T-helper 2 cell (primary cell): ENCODE results near the gene SMIM21.

Experiments used
- DNase-seq, 5 experiments: peaks; one replicate each; pipeline versions ENCODE4 v3.0.0 to v3.0.0-alpha.2; 2012 to 2022

Gene SMIM21

GRCh38 chr18:75421656-75422055 lies 5.8 kb downstream of the SMIM21 start:
- no peak for DNase-seq

DNA sequence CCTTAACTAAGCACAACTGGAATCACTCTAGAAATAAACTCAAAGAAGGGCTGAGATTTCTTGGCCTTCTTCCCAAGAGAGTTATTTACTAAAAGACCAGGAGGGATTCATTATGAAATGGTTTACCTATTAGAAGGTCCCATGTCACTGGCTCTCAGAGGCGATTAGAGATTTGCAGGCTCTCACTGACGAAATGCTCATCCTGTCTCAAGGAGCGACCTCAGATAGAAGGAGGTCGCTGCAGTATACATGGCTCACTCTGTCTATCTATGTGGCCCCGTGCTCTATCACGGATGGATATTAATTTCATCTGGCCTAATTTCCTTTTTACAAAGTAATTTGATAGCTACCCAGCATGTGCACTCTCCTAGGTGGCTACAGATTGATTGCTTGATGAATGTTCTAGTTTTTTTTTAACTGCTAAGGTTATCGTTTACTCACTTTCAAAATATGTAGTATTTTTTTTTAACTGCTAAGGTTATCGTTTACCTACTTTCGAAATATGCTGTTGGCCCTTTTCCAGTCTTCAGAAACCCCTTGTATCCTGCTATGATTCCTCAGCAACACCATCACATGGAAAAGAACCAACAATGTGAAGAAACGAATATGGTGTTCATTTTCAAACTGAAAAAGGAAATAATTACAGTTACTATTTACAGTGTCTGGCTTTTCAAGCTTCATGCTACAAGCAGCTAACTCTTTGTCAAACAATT lies 9.1 kb downstream of the SMIM21 start:
- DNase-seq, result no peak

GRCh38 chr18:75410611-75411010 lies 16.9 kb downstream of the SMIM21 start:
- DNase-seq, result no peak

- DNase-seq, result no peak
Measured at GRCh38 chr18:75409806-75410205, 17.7 kb downstream of the SMIM21 start.

GRCh38 chr18:75408554-75409506 lies 18.7 kb downstream of the SMIM21 start:
- peak in 2 of 5 experiments; percentile 7 to 37 for DNase-seq

DNA sequence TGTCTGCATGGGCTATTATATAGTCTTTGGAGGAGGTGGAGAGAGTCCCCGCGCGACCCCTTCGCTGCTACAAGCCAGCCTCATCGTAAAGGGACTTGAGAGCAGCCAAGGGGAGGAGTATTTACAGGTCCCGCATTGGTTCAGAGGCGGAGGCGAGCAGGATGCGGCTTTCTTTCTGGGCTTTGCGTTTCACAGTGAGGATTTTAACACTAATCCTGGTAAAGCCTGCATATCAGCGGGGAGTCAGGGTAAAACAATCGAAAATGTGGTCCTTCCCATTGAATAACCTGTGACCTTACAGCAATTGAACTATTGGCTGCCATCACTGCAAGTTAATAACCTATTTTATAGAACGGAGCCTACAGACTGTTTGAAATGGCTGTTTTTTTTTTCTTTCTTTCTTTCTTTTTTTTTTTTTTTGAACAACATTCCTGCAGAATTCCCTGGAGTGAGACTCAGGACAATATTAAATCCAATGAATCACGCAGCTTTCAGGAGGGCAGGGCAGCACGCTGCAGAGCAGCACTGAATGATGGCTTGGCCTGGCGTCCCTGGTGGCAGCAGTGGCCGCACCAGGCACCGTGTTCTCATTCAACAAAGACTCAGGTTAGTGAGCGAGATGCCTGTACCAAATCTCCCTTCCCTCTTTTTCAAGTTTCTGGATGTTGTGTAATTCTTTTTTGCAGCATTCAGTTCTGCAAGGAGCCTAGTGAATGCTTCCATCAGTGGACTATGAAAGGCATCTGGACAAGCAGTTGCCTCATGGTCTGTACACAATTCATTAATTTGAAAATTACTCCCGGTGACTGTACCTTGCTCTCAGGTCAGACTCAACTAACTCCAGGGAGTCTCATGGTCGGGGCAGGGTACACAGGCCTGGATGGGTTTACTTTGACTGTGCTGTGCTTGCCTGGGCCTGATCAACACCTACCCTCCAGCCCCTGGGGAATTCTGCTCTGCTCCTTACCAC lies 19.8 kb downstream of the SMIM21 start:
- no peak for DNase-seq

DNA sequence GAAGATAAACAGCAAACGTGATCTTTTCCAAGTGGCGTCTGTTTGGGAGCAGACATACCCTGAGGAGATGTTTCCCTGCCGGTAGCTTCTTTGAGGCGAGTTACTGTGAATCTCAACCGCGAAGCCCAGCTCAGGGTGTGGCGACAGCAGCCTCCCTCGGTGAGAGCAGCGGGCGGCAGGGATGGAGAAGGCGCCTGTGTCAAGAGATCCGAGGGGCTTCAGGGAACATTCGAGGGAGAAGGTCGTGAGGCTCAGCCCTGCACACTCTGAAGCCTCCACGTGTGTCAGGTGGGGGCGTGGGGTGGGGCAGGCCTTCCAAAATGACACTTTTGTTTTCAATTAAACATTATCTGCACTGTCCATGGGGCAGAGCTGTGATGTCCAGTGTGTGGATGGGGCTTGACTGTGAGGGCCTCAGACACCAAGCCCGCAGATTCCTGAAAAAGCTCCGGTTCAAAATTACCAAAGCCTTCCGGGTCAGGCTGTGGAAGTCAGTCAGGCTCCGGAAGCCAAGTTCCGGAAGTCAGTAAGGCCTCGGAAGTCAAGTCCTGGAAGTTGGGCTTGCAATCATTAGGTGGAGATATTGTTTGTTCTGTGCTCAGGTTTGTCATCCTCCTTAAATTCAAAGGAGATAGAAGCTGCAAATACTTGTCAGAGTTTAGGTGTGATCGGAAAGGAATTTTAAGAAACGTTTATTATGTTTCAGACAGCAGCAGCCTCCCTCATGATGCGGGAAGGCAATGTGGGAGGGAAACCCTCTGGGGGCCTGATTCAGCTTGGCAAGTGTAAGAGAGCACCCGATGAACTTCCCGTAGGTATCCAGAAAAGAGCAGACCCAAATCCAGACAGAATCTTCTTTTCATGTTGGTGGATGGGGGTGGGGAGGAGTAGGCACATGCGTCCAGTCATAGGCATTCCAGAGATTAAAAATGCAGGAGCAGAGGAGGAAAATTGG lies 20.7 kb downstream of the SMIM21 start:
- DNase-seq, result no peak

GRCh38 chr18:75405351-75405750 lies 22.2 kb downstream of the SMIM21 start:
- DNase-seq, result no peak

DNA sequence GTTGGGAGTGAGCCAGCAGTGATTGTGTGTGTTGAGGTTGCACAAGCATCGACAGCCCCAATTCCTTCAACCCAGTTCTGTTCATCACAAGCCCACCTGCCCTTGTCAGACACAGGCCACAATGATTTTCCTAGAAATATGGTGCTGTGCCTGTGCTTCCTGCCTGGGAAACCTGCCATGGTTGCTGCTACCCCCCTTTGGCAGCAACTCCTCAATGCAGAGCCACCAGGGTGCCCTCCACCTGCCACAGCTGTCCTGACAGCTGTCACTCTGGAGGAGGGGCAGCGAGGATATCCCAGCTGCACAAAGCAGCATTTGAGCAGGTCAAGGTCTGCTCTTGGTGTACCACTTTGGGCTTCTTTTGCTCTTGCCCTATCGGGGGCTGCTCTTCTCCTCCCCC lies 27.1 kb downstream of the SMIM21 start:
- DNase-seq, result no peak

DNA sequence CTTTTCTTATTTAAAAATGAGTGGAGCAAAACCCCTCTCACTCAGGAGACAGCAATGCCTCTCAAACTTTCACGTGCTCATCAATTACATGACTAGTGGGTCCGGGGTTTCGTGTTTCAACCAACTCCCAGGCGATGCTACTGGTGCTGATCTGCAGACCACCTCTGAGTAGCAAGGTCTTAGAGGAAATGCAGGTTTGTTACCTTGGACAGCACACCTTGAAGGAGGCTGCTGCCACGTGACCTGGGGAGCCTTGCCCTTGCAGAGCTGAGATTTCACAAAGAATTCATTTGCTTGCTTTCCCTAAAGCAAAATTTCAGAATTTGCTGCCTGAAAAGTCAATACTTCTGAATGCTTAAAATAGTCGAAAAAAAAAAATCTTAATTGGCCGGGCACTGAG lies 32.4 kb downstream of the SMIM21 start:
- DNase-seq, result no peak

GRCh38 chr18:75393721-75394120 lies 33.8 kb downstream of the SMIM21 start:
- no peak for DNase-seq

DNA sequence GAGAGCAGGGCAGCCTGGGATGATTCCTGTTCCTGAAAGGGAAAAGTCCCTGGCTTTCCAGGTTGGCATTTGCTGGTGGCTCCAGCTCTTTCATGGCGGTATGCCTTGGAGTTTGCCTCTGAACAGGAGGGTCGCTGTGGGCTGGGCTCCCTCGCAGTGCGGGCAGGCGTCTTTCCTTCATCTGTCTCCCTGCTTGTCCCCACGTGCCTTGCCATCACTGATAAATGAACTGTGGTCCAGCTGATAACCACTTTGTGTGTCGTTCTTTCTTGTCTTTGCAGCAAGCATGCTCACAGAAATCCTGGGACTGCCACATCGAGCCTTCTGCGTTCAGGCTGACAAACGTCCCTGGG lies 35.3 kb downstream of the SMIM21 start:
- no peak for DNase-seq

GRCh38 chr18:75391279-75392225 lies 36.0 kb downstream of the SMIM21 start:
- no peak for DNase-seq

GRCh38 chr18:75390854-75391253 lies 36.6 kb downstream of the SMIM21 start:
- DNase-seq, result no peak

DNA sequence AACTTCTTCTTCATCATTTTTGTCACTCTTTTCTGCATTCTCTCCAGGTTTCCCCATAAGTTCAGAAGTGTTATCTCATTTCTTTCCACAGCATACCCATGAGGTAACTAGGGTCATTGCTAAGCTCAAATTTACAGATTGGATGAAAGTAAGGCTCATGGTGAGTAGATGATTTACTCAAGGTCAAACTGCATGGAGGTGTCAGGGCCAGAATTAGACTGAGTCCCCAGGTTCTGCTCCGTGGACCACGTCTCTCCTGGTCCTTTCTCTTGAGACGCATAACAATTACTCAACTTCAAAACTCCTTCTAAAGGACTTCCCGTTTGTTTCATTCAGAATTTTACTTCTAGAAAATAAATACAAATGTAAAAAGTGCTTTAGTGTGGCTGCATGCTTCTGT lies 43.4 kb downstream of the SMIM21 start:
- DNase-seq, result no peak

- no peak for DNase-seq
Measured at GRCh38 chr18:75378376-75379315, 48.9 kb downstream of the SMIM21 start.

DNA sequence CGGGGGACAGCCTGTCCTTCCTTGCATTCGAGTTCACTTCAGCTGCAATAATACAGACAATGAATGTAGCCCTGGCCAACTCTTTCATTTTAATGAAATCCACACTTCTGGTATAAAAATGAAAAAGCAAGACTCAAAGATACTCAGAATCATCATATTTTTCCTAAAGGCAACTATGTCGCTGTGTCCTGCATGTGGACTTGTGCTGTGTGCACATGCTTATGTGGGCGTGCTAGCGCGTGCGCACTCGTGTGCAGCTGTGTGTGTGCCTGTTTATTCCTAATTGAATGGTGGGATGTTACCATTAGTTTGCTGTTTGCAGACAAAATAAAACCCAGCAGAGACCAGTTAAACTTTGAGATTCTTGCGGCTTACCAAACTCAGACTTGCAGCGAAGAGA lies 49.6 kb downstream of the SMIM21 start:
- DNase-seq, result no peak

- DNase-seq, result no peak
Measured at GRCh38 chr18:75377258-75377657, 50.2 kb downstream of the SMIM21 start.

DNA sequence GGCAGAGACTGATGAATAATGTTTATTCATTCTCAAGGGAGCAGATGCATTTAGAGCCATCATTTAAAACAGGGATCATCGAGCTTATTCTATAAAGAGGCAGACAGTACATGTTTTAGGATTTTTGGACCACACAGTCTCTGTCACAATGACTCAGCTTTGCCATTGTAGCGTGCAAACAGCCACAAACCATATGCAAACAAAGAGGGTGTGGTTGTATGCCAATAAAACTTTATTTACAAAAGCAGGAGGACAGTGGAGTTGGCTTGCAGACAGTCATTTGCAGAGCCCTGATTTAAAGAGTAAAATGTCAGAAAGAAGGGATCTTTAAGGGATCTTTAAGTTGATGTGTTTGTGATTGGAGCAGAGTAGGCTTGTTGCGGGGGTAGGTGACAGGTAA lies 51.5 kb downstream of the SMIM21 start:
- DNase-seq, result peak in 1 of 5 experiments; percentile 42
